Progenitor cell of endocrine pancreas (in vitro differentiated cells): Measurements from ENCODE around the gene CAMKK2. TPM values are rescaled to one million over a fixed set of nuclear protein-coding genes. Genes with fewer than 3 reads are reported as not detected.

Experiments
- DNase-seq: peaks from one replicate; pipeline ENCODE4 v3.0.0; 2021; ENCODE audit warnings: low spot score; ENCODE audit not compliant: unreplicated experiment
- H3K27ac Mint-ChIP-seq: 2 replicates; pipeline ENCODE4 v1.8.0; 2021; ENCODE audit warnings: mild to moderate bottlenecking, moderate library complexity, mixed read lengths
- H3K27me3 Mint-ChIP-seq: 2 replicates; pipeline ENCODE4 v1.8.0; 2021; ENCODE audit warnings: mixed read lengths
- H3K36me3 Mint-ChIP-seq: 2 replicates; pipeline ENCODE4 v1.8.0; 2022; ENCODE audit warnings: mixed read lengths; ENCODE audit not compliant: insufficient read depth
- H3K4me1 Mint-ChIP-seq: 2 replicates; pipeline ENCODE4 v1.8.0; 2021; ENCODE audit warnings: low read depth, mixed read lengths
- H3K4me3 Mint-ChIP-seq: 2 replicates; pipeline ENCODE4 v1.8.0; 2021; ENCODE audit warnings: low read depth, mild to moderate bottlenecking, moderate library complexity, mixed read lengths
- H3K9me3 Mint-ChIP-seq: 2 replicates; pipeline ENCODE4 v1.8.0; 2021; ENCODE audit warnings: low read depth, mixed read lengths
- CTCF ChIP-seq: fragments of 200-600 bp; sonication (generic); IDR thresholded peaks from one replicate; pipeline ENCODE4 v1.5.0; 2021; ENCODE audit warnings: antibody characterized with exemption, mild to moderate bottlenecking; ENCODE audit not compliant: unreplicated experiment
- long read RNA-seq: library from polyadenylated mRNA; unstranded; transcript quantifications from one replicate; pipeline ENCODE4 v2.0.0, GENCODE V29; 2020
- total RNA-seq: library from RNA; stranded (reverse); gene quantifications from 2 replicates; pipeline ENCODE4 v1.2.1, GENCODE V29; 2021

The CAMKK2 gene
- 38.4 and 44.2 TPM in 2 replicates for total RNA-seq
- long read RNA-seq, full-length matches to known transcripts = 5 of 28 reads
- long read RNA-seq, partial matches to known transcripts = 4 of 28 reads
- long read RNA-seq, other reads (novel, unspliced or antisense) = 19 of 28 reads

GRCh38 chr12:121296618-121297434 lies at the start of gene CAMKK2:
CAMKK2 (minus strand) TSS chr12:121296709; CDS start chr12:121274526, 22,183 bp downstream.
- Mint-ChIP-seq H3K4me1 (peaks cover 18% of the 10 kb centered on the region), H3K9me3 (no peaks in the 10 kb centered on the region), H3K27ac (peak within 1 kb of the TSS; percentile 97), H3K4me3 (peak within 1 kb of the TSS; percentile 84), H3K27me3 (no peaks in the 10 kb centered on the region), H3K36me3 (peaks cover 2% of the 10 kb centered on the region)
- TF ChIP-seq CTCF = peak; percentile 42
- peak; percentile 73 for DNase-seq

GRCh38 chr12:121345151-121345815 lies 48.8 kb upstream of the CAMKK2 start:
- Mint-ChIP-seq H3K4me1 (peaks cover 13% of the 10 kb centered on the region), H3K4me3 (no peak overlapping the region), H3K27ac (peak overlapping the region; percentile 22), H3K27me3 (no peaks in the 10 kb centered on the region), H3K36me3 (peaks cover 29% of the 10 kb centered on the region), H3K9me3 (no peaks in the 10 kb centered on the region)
- no peak for DNase-seq
- TF ChIP-seq CTCF = no peak

GRCh38 chr12:121344506-121344905 lies 48.0 kb upstream of the CAMKK2 start:
- no peak for TF ChIP-seq CTCF
- H3K36me3 Mint-ChIP-seq = peaks cover 29% of the 10 kb centered on the region
- H3K4me1 Mint-ChIP-seq = peaks cover 13% of the 10 kb centered on the region
- no peaks in the 10 kb centered on the region for H3K9me3 Mint-ChIP-seq
- H3K4me3 Mint-ChIP-seq = no peak overlapping the region
- DNase-seq = no peak
- H3K27me3 Mint-ChIP-seq = no peaks in the 10 kb centered on the region
- no peak overlapping the region for H3K27ac Mint-ChIP-seq

- Mint-ChIP-seq H3K4me1 (no peaks in the 10 kb centered on the region), H3K27ac (no peak overlapping the region), H3K36me3 (peaks cover 4% of the 10 kb centered on the region), H3K9me3 (no peaks in the 10 kb centered on the region), H3K4me3 (no peak overlapping the region), H3K27me3 (no peaks in the 10 kb centered on the region)
- no peak for TF ChIP-seq CTCF
- no peak for DNase-seq
These were observed 40.9 kb upstream of the CAMKK2 start for GRCh38 chr12:121337416-121337815.

- H3K36me3 Mint-ChIP-seq = peaks cover 15% of the 10 kb centered on the region
These were observed 38.2 kb upstream of the CAMKK2 start for GRCh38 chr12:121334513-121335343.

More at GRCh38 chr12:121334513-121335343, 38.2 kb upstream of the CAMKK2 start:
- no peak overlapping the region for H3K27ac Mint-ChIP-seq
- H3K9me3 Mint-ChIP-seq = no peaks in the 10 kb centered on the region
- TF ChIP-seq CTCF = peak; percentile 90
- H3K4me1 Mint-ChIP-seq = peaks cover 4% of the 10 kb centered on the region
- no peak overlapping the region for H3K4me3 Mint-ChIP-seq
- DNase-seq = no peak
- no peaks in the 10 kb centered on the region for H3K27me3 Mint-ChIP-seq
